GM23338 (cell line): ENCODE results near the gene CCDC201. TPM values are rescaled to one million over a fixed set of nuclear protein-coding genes. Genes with fewer than 3 reads are reported as not detected.

Experiments used
- ATAC-seq: fragments of 200-7000 bp; cut with Tn5 transposase; 3 replicates; pipeline ENCODE4 v1.9.1; 2020
- DNase-seq: peaks from one replicate; pipeline ENCODE4 v3.0.0-alpha.2; 2015; ENCODE audit warnings: low spot score
- H2AFZ ChIP-seq: fragments of 200-600 bp; sonication (generic); 2 replicates; pipeline ENCODE4 v1.8.0; 2016; ENCODE audit warnings: antibody characterized with exemption, mild to moderate bottlenecking, moderate library complexity
- H3F3A ChIP-seq: fragments of 200-600 bp; sonication (generic); replicated peaks from 2 replicates; pipeline ENCODE4 v1.8.0; 2017; ENCODE audit warnings: antibody characterized with exemption, mixed run types, low read depth
- H3K27ac ChIP-seq: fragments of 200-600 bp; sonication (generic); 2 replicates; pipeline ENCODE4 v1.6.1; 2016; ENCODE audit warnings: low read depth
- H3K27me3 ChIP-seq: fragments of 200-600 bp; sonication (generic); 2 replicates; pipeline ENCODE4 v1.8.0; 2016; ENCODE audit warnings: mild to moderate bottlenecking, mixed run types, moderate library complexity; ENCODE audit not compliant: insufficient read depth
- H3K36me3 ChIP-seq: fragments of 200-600 bp; sonication (generic); 2 replicates; pipeline ENCODE4 v1.8.0; 2016; ENCODE audit warnings: mild to moderate bottlenecking; ENCODE audit not compliant: insufficient read depth
- H3K4me1 ChIP-seq: fragments of 200-600 bp; sonication (generic); 2 replicates; pipeline ENCODE4 v1.8.0; 2016; ENCODE audit warnings: mild to moderate bottlenecking, moderate library complexity; ENCODE audit not compliant: insufficient read depth
- H3K4me2 ChIP-seq: fragments of 200-600 bp; sonication (generic); 2 replicates; pipeline ENCODE4 v1.7.1; 2017; ENCODE audit warnings: mixed run types
- H3K4me3 ChIP-seq: fragments of 200-600 bp; sonication (generic); 2 replicates; pipeline ENCODE4 v1.6.1; 2016; ENCODE audit warnings: mixed run types
- H3K79me2 ChIP-seq: fragments of 200-600 bp; sonication (generic); replicated peaks from 2 replicates; pipeline ENCODE4 v1.8.0; 2017; ENCODE audit warnings: mild to moderate bottlenecking; ENCODE audit not compliant: insufficient read depth
- H3K9me2 ChIP-seq: fragments of 200-600 bp; sonication (generic); 2 replicates; pipeline ENCODE4 v1.8.0; 2017; ENCODE audit not compliant: insufficient read depth
- H4K20me1 ChIP-seq: fragments of 200-600 bp; sonication (generic); replicated peaks from 2 replicates; pipeline ENCODE4 v1.8.0; 2017; ENCODE audit warnings: mild to moderate bottlenecking; ENCODE audit not compliant: insufficient read depth
- H3K27ac Mint-ChIP-seq: 2 replicates; pipeline ENCODE4 v1.8.0; 2020; ENCODE audit warnings: inconsistent platforms, mild to moderate bottlenecking, moderate library complexity, mixed read lengths
- H3K27me3 Mint-ChIP-seq: 3 replicates; pipeline ENCODE4 v1.8.0; 2022; ENCODE audit warnings: low read depth, mild to moderate bottlenecking, moderate library complexity, mixed read lengths, inconsistent platforms; ENCODE audit not compliant: insufficient read depth, poor library complexity
- H3K36me3 Mint-ChIP-seq: 3 replicates; pipeline ENCODE4 v1.8.0; 2021; ENCODE audit warnings: low read depth, mild to moderate bottlenecking, inconsistent platforms, moderate library complexity, mixed read lengths
- H3K4me1 Mint-ChIP-seq: 3 replicates; pipeline ENCODE4 v1.8.0; 2020; ENCODE audit warnings: mild to moderate bottlenecking, inconsistent platforms, mixed read lengths
- H3K4me3 Mint-ChIP-seq: 3 replicates; pipeline ENCODE4 v1.8.0; 2021; ENCODE audit warnings: moderate library complexity, mild to moderate bottlenecking, inconsistent platforms, mixed read lengths
- H3K9me3 Mint-ChIP-seq: 3 replicates; pipeline ENCODE4 v1.8.0; 2020; ENCODE audit warnings: moderate library complexity, mild to moderate bottlenecking, inconsistent platforms, mixed read lengths
- EZH2 ChIP-seq: fragments of 200-600 bp; sonication (generic); IDR thresholded peaks from one replicate; pipeline ENCODE4 v1.8.0; 2017; ENCODE audit warnings: antibody characterized with exemption, mild to moderate bottlenecking, low read depth; ENCODE audit not compliant: unreplicated experiment
- NANOG ChIP-seq: IDR thresholded peaks from 2 replicates; pipeline ENCODE4 v1.6.1; 2016; ENCODE audit warnings: antibody characterized with exemption, borderline replicate concordance
- REST ChIP-seq: IDR thresholded peaks from one replicate; pipeline ENCODE4 v1.6.1; 2018; ENCODE audit warnings: antibody characterized with exemption; ENCODE audit not compliant: unreplicated experiment
- ZNF331 ChIP-seq: fragments of 250-450 bp; sonication (Bioruptor Pico); IDR thresholded peaks from 2 replicates; pipeline ENCODE4 v1.5.0; 2020; ENCODE audit warnings: low read depth, mild to moderate bottlenecking, moderate library complexity
- polyA plus RNA-seq: library from polyadenylated mRNA; unstranded; fragments of >200 nt; fragmentation: Nextera tagmentation; extraction: Ambion mirVana; gene quantifications from 2 replicates; pipeline ENCODE4 v1.2.1, GENCODE V29; 2016
- total RNA-seq: library from RNA; depleted of rRNA; stranded (reverse); fragments of >200 nt; shearing (Covaris generic); gene quantifications from 2 replicates; pipeline ENCODE4 v1.2.3, GENCODE V29; 2014

The CCDC201 gene
- total and polyA plus RNA-seq, 2 experiments from 2014 or later, result not detected

- TF ChIP-seq NANOG (no peak), EZH2 (no peak), ZNF331 (CRISPR knock-in tag) (no peak)
- Histone ChIP-seq H3K36me3 (no peaks in the 10 kb centered on the region), H3K27ac (no peak overlapping the region), H2AFZ (no peak overlapping the region), H3K79me2 (no peaks in the 10 kb centered on the region), H3K4me1 (peaks cover 17% of the 10 kb centered on the region), H4K20me1 (no peaks in the 10 kb centered on the region; the same call in 1 of the 2 replicates), H3K4me3 (no peak overlapping the region), H3K27me3 (peaks cover 34% of the 10 kb centered on the region), H3F3A (no peaks in the 10 kb centered on the region), H3K4me2 (no peak overlapping the region), H3K9me2 (0 out of 2 replicates have a peak, but pooled peaks cover 3% of the 10 kb centered on the region)
- no peak overlapping the region for H3K4me3 Mint-ChIP-seq
- no peak overlapping the region for H3K27ac Mint-ChIP-seq
- no peaks in the 10 kb centered on the region for H3K36me3 Mint-ChIP-seq
- ATAC-seq (no peak), DNase-seq (no peak)
- peaks cover 16% of the 10 kb centered on the region for H3K4me1 Mint-ChIP-seq
- H3K9me3 Mint-ChIP-seq, result no peaks in the 10 kb centered on the region; the same call in 2 of the 3 replicates
- H3K27me3 Mint-ChIP-seq, result peaks cover 32% of the 10 kb centered on the region
These were observed 19.6 kb upstream of the CCDC201 start for GRCh38 chr7:45892407-45893035.

- no peak for TF ChIP-seq REST
- DNase-seq (no peak), ATAC-seq (no peak)
- no peak overlapping the region for H3K27ac Mint-ChIP-seq
- H3K4me3 Mint-ChIP-seq, result no peak overlapping the region
- no peaks in the 10 kb centered on the region for H3K36me3 ChIP-seq
- H3K27me3 Mint-ChIP-seq, result peaks cover 36% of the 10 kb centered on the region
- H3K27me3 ChIP-seq, result peaks cover 42% of the 10 kb centered on the region
- no peaks in the 10 kb centered on the region; the same call in 2 of the 3 replicates for H3K9me3 Mint-ChIP-seq
- 0 out of 2 replicates have a peak, but pooled peaks cover 3% of the 10 kb centered on the region for H3K9me2 ChIP-seq
- H2AFZ ChIP-seq, result no peak overlapping the region
- peaks cover 17% of the 10 kb centered on the region for H3K4me1 ChIP-seq
- no peak overlapping the region for H3K4me2 ChIP-seq
- no peaks in the 10 kb centered on the region for H3F3A ChIP-seq
- peaks cover 16% of the 10 kb centered on the region for H3K4me1 Mint-ChIP-seq
- no peak overlapping the region for H3K27ac ChIP-seq
- H3K36me3 Mint-ChIP-seq, result no peaks in the 10 kb centered on the region
- no peaks in the 10 kb centered on the region; the same call in 1 of the 2 replicates for H4K20me1 ChIP-seq
- no peaks in the 10 kb centered on the region for H3K79me2 ChIP-seq
- no peak overlapping the region for H3K4me3 ChIP-seq
These were observed 18.9 kb upstream of the CCDC201 start for GRCh38 chr7:45891462-45892402.
